Measurements from ENCODE around the gene SLC35E1. TPM values are rescaled to one million over a fixed set of nuclear protein-coding genes. Genes with fewer than 3 reads are reported as not detected.
A peak's percentile ranks its signal among the peaks of the same experiment; 100 is the strongest.

The SLC35E1 gene
- total RNA-seq, 1 experiment from 2014 or later = 35.8 TPM

DNA sequence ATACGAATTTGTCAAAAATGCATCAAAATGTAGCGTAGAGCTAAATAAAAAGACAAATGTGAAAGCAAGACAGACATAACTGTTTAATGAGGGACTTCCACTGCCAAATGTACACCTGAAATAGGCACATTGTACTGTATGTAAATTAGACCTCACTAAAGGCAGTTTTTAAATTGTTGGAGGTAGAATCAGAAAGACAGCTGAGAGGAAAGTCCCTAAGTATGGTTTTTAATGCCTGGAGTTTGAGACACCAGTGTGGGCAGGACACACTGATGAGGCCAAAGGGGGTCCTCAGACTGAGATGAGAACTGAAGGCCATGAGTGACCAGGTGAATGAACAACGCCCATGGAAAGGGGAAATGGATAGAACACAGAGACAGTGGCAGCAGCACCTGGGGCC, 32.9 kb upstream of the SLC35E1 start:
- H3K27me3 ChIP-seq (ENCODE audit: insufficient read depth, low read length) = no peaks in the 10 kb centered on the region
- H3K27ac Mint-ChIP-seq = peak overlapping the region; percentile 63 to 89 (median 87)
- H3K4me3 Mint-ChIP-seq = no peak overlapping the region; a peak in 1 of 5 replicates
- no peak overlapping the region for H2BK5ac ChIP-seq (ENCODE audit: insufficient read length, low read length)
- H4K8ac ChIP-seq (replicated peaks; ENCODE audit: insufficient read length, low read depth, low read length) = no peak overlapping the region
- H3K27me3 Mint-ChIP-seq (ENCODE audit: low read depth) = no peaks in the 10 kb centered on the region
- no peaks in the 10 kb centered on the region for H3K9me3 ChIP-seq (ENCODE audit: control insufficient read depth, low read depth, low read length)
- H2BK120ac ChIP-seq (ENCODE audit: low read depth, low read length, poor library complexity, severe bottlenecking) = no peak overlapping the region
- H3K79me1 ChIP-seq (ENCODE audit: insufficient read depth, low read depth, low read length, poor library complexity, severe bottlenecking) = peaks cover 5% of the 10 kb centered on the region
- no peak overlapping the region for H3K4ac ChIP-seq (ENCODE audit: low read depth, low read length)
- no peak overlapping the region for H3K27ac ChIP-seq (ENCODE audit: insufficient read length, low read depth, low read length)
- no CpG with 5 or more reads among the region's 3 CpGs for WGBS (ENCODE audit: extremely low coverage, insufficient read length, low lambda C conversion rate)
- H3K56ac ChIP-seq (ENCODE audit: insufficient read length, low read depth, low read length) = no peak overlapping the region
- no peaks in the 10 kb centered on the region for H3K23me2 ChIP-seq (ENCODE audit: insufficient read length, low read depth, low read length, poor library complexity, severe bottlenecking)
- no peak overlapping the region for H2BK15ac ChIP-seq (ENCODE audit: low read depth, low read length)
- no peaks in the 10 kb centered on the region for H4K20me1 ChIP-seq (ENCODE audit: control insufficient read depth, insufficient read depth, insufficient read length)
- no peak overlapping the region for H3T11ph ChIP-seq (ENCODE audit: low read length)
- no peak overlapping the region for H4K5ac ChIP-seq (ENCODE audit: insufficient read length, low read depth, low read length)
- no peak overlapping the region for H3K4me2 ChIP-seq (ENCODE audit: insufficient read depth, insufficient read length, low read length)
- H3K79me2 ChIP-seq (ENCODE audit: insufficient read depth, low read length) = peaks cover 9% of the 10 kb centered on the region; the same call in 1 of the 2 replicates
- H3K4me1 Mint-ChIP-seq = peaks cover 0 to 6% of the 10 kb centered on the region in 2 experiments; a peak in 3 of 4 replicates
- no peak overlapping the region for H4K91ac ChIP-seq (ENCODE audit: insufficient read length, low read depth, low read length)
- H2BK12ac ChIP-seq (ENCODE audit: insufficient read length, low read depth, low read length) = no peak overlapping the region
- no peak overlapping the region for H2BK20ac ChIP-seq (ENCODE audit: low read depth, low read length, poor library complexity, severe bottlenecking)
- H3K4me1 ChIP-seq (ENCODE audit: insufficient read depth, low read length) = no peaks in the 10 kb centered on the region
- 0 out of 2 replicates have a peak overlapping the region, but pooled peaks have one; percentile 13 for H3K14ac ChIP-seq (ENCODE audit: insufficient read depth, low read length)
- no peak overlapping the region for H2AFZ ChIP-seq (ENCODE audit: low read length)
- no peak overlapping the region for H3K18ac ChIP-seq (ENCODE audit: insufficient read length, low read depth, low read length)
- H3K9ac ChIP-seq (ENCODE audit: extremely low read depth, insufficient read length, low read length) = no peak overlapping the region
- H3K9me3 Mint-ChIP-seq = no peaks in the 10 kb centered on the region
- no peak for TF ChIP-seq CTCF (conservative IDR thresholded peaks at IDR 0.05)
- H2AK5ac ChIP-seq (ENCODE audit: insufficient read length, low read length) = no peak overlapping the region
- no peak overlapping the region for H3K23ac ChIP-seq (ENCODE audit: insufficient read length, low read depth, low read length)
- DNase-seq = no peak
- H3K36me3 Mint-ChIP-seq (ENCODE audit: insufficient read depth in 1 of 3, low read depth in 3 of 3) = no peaks in the 10 kb centered on the region
